ENCODE measurements around the gene UGT1A8. TPM values are rescaled to one million over a fixed set of nuclear protein-coding genes. Genes with fewer than 3 reads are reported as not detected.

The UGT1A8 gene
- total RNA-seq, 2 experiments from 2014 or later, result not detected

GRCh38 chr2:233792720-233793119, 175.3 kb downstream of the UGT1A8 start:
- ChIA-PET POLR2A (no interaction called here), CTCF (no interaction called here)
- Mint-ChIP-seq H3K9me3 (no peaks in the 10 kb centered on the region), H3K27ac (no peak overlapping the region), H3K4me3 (no peak overlapping the region), H3K36me3 (ENCODE audit: low read depth) (no peaks in the 10 kb centered on the region), H3K4me1 (ENCODE audit: low read depth) (no peaks in the 10 kb centered on the region), H3K27me3 (no peaks in the 10 kb centered on the region)
- H3K36me3 ChIP-seq (ENCODE audit: insufficient read depth, low read length), result no peaks in the 10 kb centered on the region
- ATAC-seq (ENCODE audit: poor library complexity), result no peak
- TF ChIP-seq CTCF (IDR thresholded peaks at IDR 0.05), result no peak
- H3K27ac ChIP-seq (ENCODE audit: low read depth in 1 of 2, low read length in 2 of 2), result no peak overlapping the region
- H3K9me3 ChIP-seq (ENCODE audit: control insufficient read depth in 1 of 2, insufficient read depth in 1 of 2, low read length in 2 of 2), result peaks cover 0 to 8% of the 10 kb centered on the region in 2 experiments
- no peaks in the 10 kb centered on the region for H3K4me1 ChIP-seq (ENCODE audit: insufficient read depth, low read length)
- intact Hi-C loops (cut with DNase I, micrococcal nuclease), result no loop called here
- H3K4me3 ChIP-seq (ENCODE audit: low read length), result no peak overlapping the region
- DNase-seq, result no peak
- H3K27me3 ChIP-seq (ENCODE audit: control insufficient read depth in 1 of 2, insufficient read depth in 2 of 2, low read length in 2 of 2), result no peaks in the 10 kb centered on the region

- Mint-ChIP-seq H3K27ac (no peak overlapping the region), H3K27me3 (no peaks in the 10 kb centered on the region), H3K9me3 (no peaks in the 10 kb centered on the region), H3K36me3 (ENCODE audit: low read depth) (no peaks in the 10 kb centered on the region), H3K4me3 (no peak overlapping the region), H3K4me1 (ENCODE audit: low read depth) (no peaks in the 10 kb centered on the region)
- no peaks in the 10 kb centered on the region for H3K27me3 ChIP-seq (ENCODE audit: control insufficient read depth in 1 of 2, insufficient read depth in 2 of 2, low read length in 2 of 2)
- H3K36me3 ChIP-seq (ENCODE audit: insufficient read depth, low read length), result no peaks in the 10 kb centered on the region
- H3K27ac ChIP-seq (ENCODE audit: low read depth in 1 of 2, low read length in 2 of 2), result no peak overlapping the region
- ChIA-PET POLR2A (no interaction called here), CTCF (no interaction called here)
- peaks cover 0 to 8% of the 10 kb centered on the region in 2 experiments for H3K9me3 ChIP-seq (ENCODE audit: control insufficient read depth in 1 of 2, insufficient read depth in 1 of 2, low read length in 2 of 2)
- DNase-seq (no peak), ATAC-seq (ENCODE audit: poor library complexity) (no peak)
- intact Hi-C loops (cut with DNase I, micrococcal nuclease), result no loop called here
- H3K4me1 ChIP-seq (ENCODE audit: insufficient read depth, low read length), result no peaks in the 10 kb centered on the region
- no peak overlapping the region for H3K4me3 ChIP-seq (ENCODE audit: low read length)
- TF ChIP-seq CTCF (IDR thresholded peaks at IDR 0.05), result no peak
Measured at GRCh38 chr2:233793465-233794127, 176.2 kb downstream of the UGT1A8 start.

GRCh38 chr2:233794128-233794658, 176.8 kb downstream of the UGT1A8 start:
- Mint-ChIP-seq H3K27ac (no peak overlapping the region), H3K36me3 (ENCODE audit: low read depth) (no peaks in the 10 kb centered on the region), H3K4me3 (no peak overlapping the region), H3K9me3 (no peaks in the 10 kb centered on the region), H3K27me3 (no peaks in the 10 kb centered on the region), H3K4me1 (ENCODE audit: low read depth) (no peaks in the 10 kb centered on the region)
- H3K4me1 ChIP-seq (ENCODE audit: insufficient read depth, low read length), result no peaks in the 10 kb centered on the region
- no peaks in the 10 kb centered on the region for H3K27me3 ChIP-seq (ENCODE audit: control insufficient read depth in 1 of 2, insufficient read depth in 2 of 2, low read length in 2 of 2)
- H3K36me3 ChIP-seq (ENCODE audit: insufficient read depth, low read length), result no peaks in the 10 kb centered on the region
- no peak for ATAC-seq (ENCODE audit: poor library complexity)
- no peak overlapping the region for H3K4me3 ChIP-seq (ENCODE audit: low read length)
- H3K9me3 ChIP-seq (ENCODE audit: control insufficient read depth in 1 of 2, insufficient read depth in 1 of 2, low read length in 2 of 2), result peaks cover 0 to 8% of the 10 kb centered on the region in 2 experiments
- POLR2A ChIA-PET, result no interaction called here
- intact Hi-C loops (cut with DNase I, micrococcal nuclease), result no loop called here
- H3K27ac ChIP-seq (ENCODE audit: low read depth in 1 of 2, low read length in 2 of 2), result no peak overlapping the region
- CTCF ChIA-PET, result no interaction called here
- DNase-seq, result peak in 1 of 14 experiments; percentile 26
- TF ChIP-seq CTCF (IDR thresholded peaks at IDR 0.05), result no peak
